ENCODE measurements around the gene MS4A10. TPM values are rescaled to one million over a fixed set of nuclear protein-coding genes. Genes with fewer than 3 reads are reported as not detected.

MS4A10 gene
- total and polyA plus RNA-seq, 9 of the 15 experiments (the other 6 are each of a cell fraction or from before 2014, with no cell fraction given), result not detected

DNA sequence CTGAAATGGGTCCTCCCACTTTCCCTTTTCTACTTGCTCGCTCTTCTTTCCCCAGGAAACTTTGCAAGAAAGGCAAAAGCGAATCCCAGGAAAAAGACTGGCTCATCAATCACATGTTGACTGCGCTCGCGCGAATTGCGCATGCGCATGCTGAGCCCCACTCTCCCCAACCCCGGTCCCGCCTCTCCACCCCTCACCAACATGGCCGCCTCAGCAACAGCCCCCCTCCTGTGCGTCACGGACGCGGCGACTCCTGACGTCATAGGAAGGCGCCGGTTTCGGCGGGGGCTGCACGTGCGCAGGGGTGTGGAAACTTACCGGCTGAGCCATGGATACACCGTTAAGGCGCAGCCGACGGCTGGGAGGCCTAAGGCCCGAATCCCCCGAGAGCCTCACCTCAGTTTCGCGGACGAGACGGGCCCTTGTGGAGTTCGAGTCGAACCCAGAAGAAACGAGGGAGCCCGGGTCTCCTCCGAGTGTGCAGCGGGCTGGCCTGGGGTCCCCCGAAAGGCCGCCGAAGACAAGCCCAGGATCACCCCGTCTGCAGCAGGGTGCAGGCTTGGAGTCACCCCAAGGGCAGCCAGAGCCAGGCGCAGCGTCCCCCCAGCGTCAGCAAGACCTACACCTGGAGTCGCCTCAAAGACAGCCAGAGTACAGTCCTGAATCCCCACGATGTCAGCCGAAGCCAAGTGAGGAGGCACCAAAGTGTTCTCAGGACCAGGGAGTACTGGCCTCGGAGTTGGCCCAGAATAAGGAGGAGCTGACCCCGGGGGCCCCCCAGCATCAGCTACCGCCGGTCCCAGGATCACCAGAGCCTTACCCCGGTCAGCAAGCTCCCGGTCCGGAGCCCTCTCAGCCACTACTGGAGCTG, 56.9 kb downstream of the MS4A10 start, which contains the start of gene CCDC86 (continued):
- no peak for TF ChIP-seq SRSF1 (IDR thresholded peaks at IDR 0.05; ENCODE audit: low read depth, low read length)
- TF ChIP-seq SP1 (CRISPR knock-in tag; IDR thresholded peaks at IDR 0.05), result peak; percentile 86
- TF ChIP-seq HNRNPH1 (optimal IDR thresholded peaks at IDR 0.05; ENCODE audit: low read depth, low read length), result no peak
- TF ChIP-seq, protein P1, sequence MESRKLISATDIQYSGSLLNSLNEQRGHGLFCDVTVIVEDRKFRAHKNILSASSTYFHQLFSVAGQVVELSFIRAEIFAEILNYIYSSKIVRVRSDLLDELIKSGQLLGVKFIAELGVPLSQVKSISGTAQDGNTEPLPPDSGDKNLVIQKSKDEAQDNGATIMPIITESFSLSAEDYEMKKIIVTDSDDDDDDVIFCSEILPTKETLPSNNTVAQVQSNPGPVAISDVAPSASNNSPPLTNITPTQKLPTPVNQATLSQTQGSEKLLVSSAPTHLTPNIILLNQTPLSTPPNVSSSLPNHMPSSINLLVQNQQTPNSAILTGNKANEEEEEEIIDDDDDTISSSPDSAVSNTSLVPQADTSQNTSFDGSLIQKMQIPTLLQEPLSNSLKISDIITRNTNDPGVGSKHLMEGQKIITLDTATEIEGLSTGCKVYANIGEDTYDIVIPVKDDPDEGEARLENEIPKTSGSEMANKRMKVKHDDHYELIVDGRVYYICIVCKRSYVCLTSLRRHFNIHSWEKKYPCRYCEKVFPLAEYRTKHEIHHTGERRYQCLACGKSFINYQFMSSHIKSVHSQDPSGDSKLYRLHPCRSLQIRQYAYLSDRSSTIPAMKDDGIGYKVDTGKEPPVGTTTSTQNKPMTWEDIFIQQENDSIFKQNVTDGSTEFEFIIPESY (CRISPR knock-in tag; IDR thresholded peaks at IDR 0.05), result no peak
- no peak for TF ChIP-seq ZNF695 (CRISPR knock-in tag; IDR thresholded peaks at IDR 0.05)
- TF ChIP-seq PML (IDR thresholded peaks at IDR 0.05; ENCODE audit: low read length), result no peak
- TF ChIP-seq ZBTB17 (CRISPR knock-in tag; IDR thresholded peaks at IDR 0.05), result no peak
- no peak for TF ChIP-seq TEAD2 (tag; IDR thresholded peaks at IDR 0.05)
- no peak for TF ChIP-seq ZNF668 (CRISPR knock-in tag; IDR thresholded peaks at IDR 0.05)
- TF ChIP-seq, protein P2, sequence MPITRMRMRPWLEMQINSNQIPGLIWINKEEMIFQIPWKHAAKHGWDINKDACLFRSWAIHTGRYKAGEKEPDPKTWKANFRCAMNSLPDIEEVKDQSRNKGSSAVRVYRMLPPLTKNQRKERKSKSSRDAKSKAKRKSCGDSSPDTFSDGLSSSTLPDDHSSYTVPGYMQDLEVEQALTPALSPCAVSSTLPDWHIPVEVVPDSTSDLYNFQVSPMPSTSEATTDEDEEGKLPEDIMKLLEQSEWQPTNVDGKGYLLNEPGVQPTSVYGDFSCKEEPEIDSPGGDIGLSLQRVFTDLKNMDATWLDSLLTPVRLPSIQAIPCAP (CRISPR knock-in tag; IDR thresholded peaks at IDR 0.05; ENCODE audit: borderline replicate concordance), result no peak
- peak; percentile 75 for TF ChIP-seq ETV5 (CRISPR knock-in tag; IDR thresholded peaks at IDR 0.05; ENCODE audit: low read depth)
- peak; percentile 34 for TF ChIP-seq TCF3 (CRISPR knock-in tag; IDR thresholded peaks at IDR 0.05)
- no peak for TF ChIP-seq CCAR2 (IDR thresholded peaks at IDR 0.05; ENCODE audit: low read depth, low read length)
- TF ChIP-seq, protein P3, sequence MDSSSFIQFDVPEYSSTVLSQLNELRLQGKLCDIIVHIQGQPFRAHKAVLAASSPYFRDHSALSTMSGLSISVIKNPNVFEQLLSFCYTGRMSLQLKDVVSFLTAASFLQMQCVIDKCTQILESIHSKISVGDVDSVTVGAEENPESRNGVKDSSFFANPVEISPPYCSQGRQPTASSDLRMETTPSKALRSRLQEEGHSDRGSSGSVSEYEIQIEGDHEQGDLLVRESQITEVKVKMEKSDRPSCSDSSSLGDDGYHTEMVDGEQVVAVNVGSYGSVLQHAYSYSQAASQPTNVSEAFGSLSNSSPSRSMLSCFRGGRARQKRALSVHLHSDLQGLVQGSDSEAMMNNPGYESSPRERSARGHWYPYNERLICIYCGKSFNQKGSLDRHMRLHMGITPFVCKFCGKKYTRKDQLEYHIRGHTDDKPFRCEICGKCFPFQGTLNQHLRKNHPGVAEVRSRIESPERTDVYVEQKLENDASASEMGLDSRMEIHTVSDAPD (CRISPR knock-in tag; IDR thresholded peaks at IDR 0.05), result no peak
- no peak for TF ChIP-seq BDP1 (IDR thresholded peaks at IDR 0.05; ENCODE audit: insufficient read depth, insufficient read length)
- TF ChIP-seq HIVEP1 (CRISPR knock-in tag; IDR thresholded peaks at IDR 0.05), result 0 out of 2 replicates have a peak, but pooled peaks have one; percentile 46
